Thoracic aorta (tissue), 2 donors: ENCODE data around the gene TENM3. TPM values are rescaled to one million over a fixed set of nuclear protein-coding genes. Genes with fewer than 3 reads are reported as not detected.
A peak's percentile ranks its signal among the peaks of the same experiment; 100 is the strongest.

Source experiments
- ATAC-seq: fragments of 150-250 bp; one replicate; pipeline ENCODE4 v1.8.0; 2017; ENCODE audit warnings: low read depth; ENCODE audit not compliant: insufficient number of reproducible peaks, low FRiP score
- DNase-seq: peaks from one replicate; pipeline ENCODE4 v3.0.0-alpha.2; 2020; ENCODE audit warnings: low spot score
- H3K27ac ChIP-seq, 2 donors: fragments of 200-600 bp; sonication (generic); 1 replicate in 1 of 2; 2 replicates in 1 of 2; pipeline ENCODE4 v1.5.1; 2016; ENCODE audit warnings: mild to moderate bottlenecking in 2 of 2, moderate library complexity in 2 of 2
- H3K27me3 ChIP-seq: fragments of 200-600 bp; sonication (generic); replicated peaks from 2 replicates; pipeline ENCODE4 v1.6.0; 2016; ENCODE audit warnings: mild to moderate bottlenecking; ENCODE audit not compliant: insufficient read depth
- H3K36me3 ChIP-seq: fragments of 200-600 bp; sonication (generic); one replicate; pipeline ENCODE4 v1.5.1; 2016
- H3K4me1 ChIP-seq, 2 donors: fragments of 200-600 bp; sonication (generic); 1 replicate in 1 of 2; 2 replicates in 1 of 2; pipeline versions ENCODE4 v1.5.1 to v1.6.0; 2016; ENCODE audit warnings: low read depth in 2 of 2, mild to moderate bottlenecking in 1 of 2; ENCODE audit not compliant: control insufficient read depth in 1 of 2
- H3K4me3 ChIP-seq: fragments of 200-600 bp; sonication (generic); 2 replicates; pipeline ENCODE4 v1.5.1; 2016; ENCODE audit warnings: mild to moderate bottlenecking
- H3K9me3 ChIP-seq: fragments of 200-600 bp; sonication (generic); 2 replicates; pipeline ENCODE4 v1.5.1; 2016
- total RNA-seq, 2 donors: library from RNA; depleted of rRNA; stranded (reverse); fragments of >200 nt; gene quantifications; one replicate each; pipeline versions ENCODE4 v1.1.0 to v1.2.3, GENCODE V29; 2016
- TF ChIP-seq, protein P1 (sequence below): fragments of 200-600 bp; sonication (generic); IDR thresholded peaks from one replicate; pipeline ENCODE4 v1.5.1; 2019; ENCODE audit warnings: antibody characterized with exemption

TENM3 gene
- total RNA-seq, 2 donors from 2014 or later = 0.68 to 8.0 TPM

DNA sequence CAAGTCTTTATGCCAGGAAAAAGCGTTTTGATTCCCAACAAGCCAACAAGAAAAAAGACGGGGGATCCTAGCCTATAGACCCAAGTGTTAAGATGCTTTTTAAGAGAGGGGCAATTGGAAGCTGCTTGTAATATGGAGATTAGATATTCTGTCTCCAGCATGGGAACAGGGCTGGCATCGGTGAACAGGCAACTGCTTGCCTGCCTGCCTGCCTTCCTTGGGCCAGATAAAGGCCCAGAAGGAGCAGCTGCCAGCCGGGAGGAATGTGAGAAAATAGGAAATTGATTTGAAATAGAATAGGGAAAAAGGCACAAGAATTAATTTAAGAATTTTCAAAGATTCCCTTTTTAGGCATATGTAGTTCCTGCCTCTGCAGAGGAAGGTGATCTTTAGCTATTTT, 192.2 kb downstream of the TENM3 start:
- ATAC-seq (no peak), DNase-seq (no peak)
- Histone ChIP-seq H3K27ac (no peak overlapping the region), H3K4me1 (no peaks in the 10 kb centered on the region), H3K4me3 (no peak overlapping the region), H3K27me3 (no peaks in the 10 kb centered on the region), H3K9me3 (no peaks in the 10 kb centered on the region), H3K36me3 (no peaks in the 10 kb centered on the region)
- TF ChIP-seq, protein P1, sequence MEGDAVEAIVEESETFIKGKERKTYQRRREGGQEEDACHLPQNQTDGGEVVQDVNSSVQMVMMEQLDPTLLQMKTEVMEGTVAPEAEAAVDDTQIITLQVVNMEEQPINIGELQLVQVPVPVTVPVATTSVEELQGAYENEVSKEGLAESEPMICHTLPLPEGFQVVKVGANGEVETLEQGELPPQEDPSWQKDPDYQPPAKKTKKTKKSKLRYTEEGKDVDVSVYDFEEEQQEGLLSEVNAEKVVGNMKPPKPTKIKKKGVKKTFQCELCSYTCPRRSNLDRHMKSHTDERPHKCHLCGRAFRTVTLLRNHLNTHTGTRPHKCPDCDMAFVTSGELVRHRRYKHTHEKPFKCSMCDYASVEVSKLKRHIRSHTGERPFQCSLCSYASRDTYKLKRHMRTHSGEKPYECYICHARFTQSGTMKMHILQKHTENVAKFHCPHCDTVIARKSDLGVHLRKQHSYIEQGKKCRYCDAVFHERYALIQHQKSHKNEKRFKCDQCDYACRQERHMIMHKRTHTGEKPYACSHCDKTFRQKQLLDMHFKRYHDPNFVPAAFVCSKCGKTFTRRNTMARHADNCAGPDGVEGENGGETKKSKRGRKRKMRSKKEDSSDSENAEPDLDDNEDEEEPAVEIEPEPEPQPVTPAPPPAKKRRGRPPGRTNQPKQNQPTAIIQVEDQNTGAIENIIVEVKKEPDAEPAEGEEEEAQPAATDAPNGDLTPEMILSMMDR = no peak

DNA sequence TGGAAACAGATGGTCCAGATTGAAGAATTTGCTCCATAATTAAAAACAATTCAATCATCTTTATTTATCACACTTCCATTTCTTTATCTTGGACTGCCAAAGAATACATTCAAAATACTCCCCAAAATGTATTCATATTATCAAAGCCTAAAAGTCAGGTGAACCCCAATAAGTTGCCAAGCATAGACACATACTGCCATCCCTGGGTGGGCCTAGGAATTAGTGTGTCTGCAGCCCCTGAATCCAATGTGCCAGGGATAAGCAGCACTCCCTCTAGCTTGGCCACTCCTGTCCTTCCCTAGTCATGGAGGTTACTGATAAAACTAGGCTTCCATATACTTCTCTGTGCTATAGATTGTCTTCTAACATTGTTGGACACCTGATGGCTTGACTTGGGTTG, 199.9 kb downstream of the TENM3 start:
- no peaks in the 10 kb centered on the region for H3K36me3 ChIP-seq
- H3K9me3 ChIP-seq = no peaks in the 10 kb centered on the region
- H3K27ac ChIP-seq = no peak overlapping the region
- TF ChIP-seq, protein P1 = no peak
- H3K4me1 ChIP-seq = peaks cover 1 to 2% of the 10 kb centered on the region in 2 donors
- H3K4me3 ChIP-seq = no peak overlapping the region
- ATAC-seq = no peak
- no peak for DNase-seq
- H3K27me3 ChIP-seq = no peaks in the 10 kb centered on the region

DNA sequence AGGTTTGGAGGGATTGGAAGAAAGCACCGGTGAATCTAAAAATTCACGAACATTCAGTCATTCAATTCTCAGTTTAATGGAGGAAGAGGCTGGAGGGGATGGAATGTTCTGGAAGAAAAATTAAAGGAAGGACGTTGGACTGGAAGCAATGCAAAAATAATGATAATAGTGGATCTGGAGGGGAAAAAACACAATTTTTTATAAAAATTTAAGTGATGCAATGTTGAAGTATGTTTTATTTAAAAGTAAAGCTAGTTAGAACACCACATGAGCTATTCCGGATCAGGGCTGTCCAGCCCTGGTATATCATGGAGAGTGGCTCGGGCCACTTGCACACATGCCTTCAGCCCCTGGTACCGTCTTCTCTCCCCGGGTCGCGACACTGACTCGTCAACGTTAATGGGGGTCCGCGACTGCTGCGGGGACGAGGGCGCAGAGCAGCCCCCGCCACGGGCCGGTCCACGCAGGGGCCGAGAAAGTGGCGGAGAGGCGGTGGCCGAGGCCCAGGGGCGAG, 204.6 kb downstream of the TENM3 start:
- DNase-seq = no peak
- Histone ChIP-seq H3K27me3 (no peaks in the 10 kb centered on the region), H3K27ac (no peak overlapping the region), H3K36me3 (no peaks in the 10 kb centered on the region), H3K4me1 (peaks cover 9 to 11% of the 10 kb centered on the region in 2 donors), H3K9me3 (no peaks in the 10 kb centered on the region), H3K4me3 (peak overlapping the region; percentile 79)
- TF ChIP-seq, protein P1 = no peak
- ATAC-seq = no peak

- Histone ChIP-seq H3K27ac (no peak overlapping the region), H3K27me3 (no peaks in the 10 kb centered on the region), H3K4me3 (peak overlapping the region; percentile 79), H3K4me1 (peaks cover 9 to 11% of the 10 kb centered on the region in 2 donors), H3K36me3 (no peaks in the 10 kb centered on the region), H3K9me3 (no peaks in the 10 kb centered on the region)
- peak; percentile 31 for DNase-seq
- TF ChIP-seq, protein P1 = no peak
- peak; percentile 62 for ATAC-seq
Measured at GRCh38 chr4:182448281-182449151, 205.3 kb downstream of the TENM3 start.

- no peaks in the 10 kb centered on the region for H3K9me3 ChIP-seq
- H3K27me3 ChIP-seq = no peaks in the 10 kb centered on the region
- no peak overlapping the region for H3K27ac ChIP-seq
- ATAC-seq (no peak), DNase-seq (no peak)
- H3K36me3 ChIP-seq = no peaks in the 10 kb centered on the region
- peaks cover 9 to 11% of the 10 kb centered on the region in 2 donors for H3K4me1 ChIP-seq
- TF ChIP-seq, protein P1 = no peak
- peak overlapping the region; percentile 79 for H3K4me3 ChIP-seq
Measured at GRCh38 chr4:182449186-182449929, 206.2 kb downstream of the TENM3 start.
